PFSK-1 (cell line): ENCODE measurements around the gene DDX54.

Experiments used
- FOXP2 ChIP-seq: optimal IDR thresholded peaks from 2 replicates; pipeline ENCODE3; 2011; ENCODE audit warnings: borderline replicate concordance, control low read depth, inconsistent platforms; ENCODE audit not compliant: insufficient read depth; ENCODE audit errors: extremely low read length, extremely low read depth
- POLR2AphosphoS5 ChIP-seq: IDR thresholded peaks from 2 replicates; pipeline ENCODE4 v1.6.1; 2012; ENCODE audit warnings: low read depth, mild to moderate bottlenecking, control low read depth, low read length, moderate library complexity
- REST ChIP-seq, 2 experiments: IDR thresholded peaks; 2 replicates each; pipeline versions ENCODE4 v1.6.1 to v1.8.0; 2011 to 2012; ENCODE audit warnings: low read depth in 2 of 2, low read length in 2 of 2, control low read depth in 1 of 2, inconsistent platforms in 1 of 2, mild to moderate bottlenecking in 1 of 2, moderate library complexity in 1 of 2; ENCODE audit not compliant: insufficient read depth in 1 of 2
- SIN3A ChIP-seq: IDR thresholded peaks from 2 replicates; pipeline ENCODE4 v1.6.1; 2012; ENCODE audit warnings: mild to moderate bottlenecking, low read length, moderate library complexity, borderline replicate concordance; ENCODE audit not compliant: insufficient read depth
- TAF1 ChIP-seq: IDR thresholded peaks from 2 replicates; pipeline ENCODE4 v1.6.1; 2012; ENCODE audit warnings: low read length, control low read depth, borderline replicate concordance; ENCODE audit not compliant: insufficient read depth

DDX54 gene

DNA sequence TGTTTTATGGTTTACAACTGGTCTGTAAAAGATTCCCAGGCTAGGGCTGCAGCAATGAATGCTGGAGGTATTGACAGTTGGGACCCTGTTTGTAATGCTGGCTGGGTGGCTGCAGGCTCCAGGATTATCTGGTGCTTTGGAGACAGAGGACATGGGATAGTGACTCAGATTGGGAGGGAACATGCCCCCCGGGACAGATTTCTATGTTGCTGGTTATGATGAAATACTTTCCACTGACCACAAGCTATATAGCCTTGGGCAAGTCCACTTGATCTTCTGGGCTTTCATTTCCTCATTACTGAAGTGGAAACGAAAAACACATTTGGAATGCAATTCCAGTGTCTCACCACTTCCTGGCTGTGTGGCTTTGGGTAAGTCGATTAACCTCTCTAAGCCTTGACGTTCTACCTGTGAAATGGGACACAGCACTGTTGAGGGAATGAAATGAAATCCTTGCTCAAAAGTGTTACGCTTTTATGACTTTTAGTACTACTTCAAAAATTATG is 29.7 kb upstream of the DDX54 start:
- TF ChIP-seq SIN3A, result peak; percentile 62; the same call in 1 of the 2 replicates
- TF ChIP-seq REST (IDR thresholded peaks at IDR 0.05; ENCODE audit: insufficient read depth in 1 of 2, low read depth in 2 of 2, low read length in 2 of 2), result peak in 1 of 2 experiments; percentile 77; a peak in 2 of 4 replicates
- TF ChIP-seq POLR2AphosphoS5, result 0 out of 2 replicates have a peak, but pooled peaks have one; percentile 16
- TF ChIP-seq TAF1, result peak; percentile 44; the same call in 1 of the 2 replicates
- TF ChIP-seq FOXP2, result no peak

GRCh38 chr12:113211160-113211559 is 25.9 kb upstream of the DDX54 start:
- TF ChIP-seq SIN3A (no peak), FOXP2 (no peak), REST (IDR thresholded peaks at IDR 0.05; ENCODE audit: insufficient read depth in 1 of 2, low read depth in 2 of 2, low read length in 2 of 2) (no peak), TAF1 (no peak), POLR2AphosphoS5 (no peak)

DNA sequence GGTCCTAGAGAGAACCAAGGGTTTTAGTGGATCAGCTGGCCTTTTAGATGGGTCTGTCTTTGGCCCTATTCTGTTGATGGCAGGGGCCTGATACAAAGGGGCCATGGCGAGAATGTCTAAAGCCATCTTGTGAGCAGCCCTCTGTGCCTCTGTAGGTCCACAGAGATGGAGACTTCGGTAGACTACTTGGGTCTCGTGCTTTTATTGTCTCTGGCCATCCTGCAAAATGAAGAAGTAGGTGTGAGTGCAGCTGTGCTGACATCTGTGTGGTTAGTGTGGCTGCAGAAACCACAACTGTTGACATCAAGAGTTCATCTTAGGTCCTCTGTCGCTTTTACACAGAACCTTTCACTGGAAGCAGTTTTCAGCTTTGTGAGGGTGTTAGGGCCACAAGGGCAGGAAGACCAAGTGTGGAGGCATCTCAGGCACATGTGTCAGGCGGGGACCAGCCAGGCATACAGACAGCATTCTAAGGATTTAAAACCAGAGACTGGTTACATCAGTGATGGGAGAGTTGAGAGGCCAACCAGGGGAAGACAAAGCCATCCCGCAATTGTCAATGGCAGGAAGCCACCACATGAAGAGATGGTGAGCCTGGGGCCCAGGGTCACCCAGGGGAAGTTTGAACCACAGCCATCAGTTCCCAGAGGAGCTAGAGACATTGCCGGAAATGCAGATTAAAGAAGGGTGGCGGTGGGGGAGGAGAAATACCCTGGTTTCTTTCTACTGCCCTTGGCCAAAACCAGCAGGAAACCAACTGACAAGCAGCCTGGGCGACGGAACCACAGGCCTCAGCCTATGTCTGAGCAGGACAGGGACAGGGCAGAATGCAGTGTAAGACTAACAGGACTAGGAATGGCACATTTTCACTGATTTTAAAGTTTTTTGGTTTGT is 23.0 kb upstream of the DDX54 start:
- TF ChIP-seq TAF1, result no peak
- no peak for TF ChIP-seq SIN3A
- TF ChIP-seq POLR2AphosphoS5, result no peak
- no peak for TF ChIP-seq REST (IDR thresholded peaks at IDR 0.05; ENCODE audit: insufficient read depth in 1 of 2, low read depth in 2 of 2, low read length in 2 of 2)
- TF ChIP-seq FOXP2, result no peak

GRCh38 chr12:113207613-113208040 is 22.3 kb upstream of the DDX54 start:
- TF ChIP-seq FOXP2 (no peak), TAF1 (no peak), POLR2AphosphoS5 (no peak), SIN3A (no peak), REST (IDR thresholded peaks at IDR 0.05; ENCODE audit: insufficient read depth in 1 of 2, low read depth in 2 of 2, low read length in 2 of 2) (no peak)
